ENCODE results near the gene NHP2. TPM values are rescaled to one million over a fixed set of nuclear protein-coding genes. Genes with fewer than 3 reads are reported as not detected.

The NHP2 gene
- 61.2 and 151 TPM in 2 replicates for total RNA-seq (ENCODE audit: low replicate concordance)

GRCh38 chr5:178153530-178154340 lies at the start of gene NHP2:
NHP2 (minus strand) TSS chr5:178153885; CDS start chr5:178153817, 68 bp downstream.

DNA sequence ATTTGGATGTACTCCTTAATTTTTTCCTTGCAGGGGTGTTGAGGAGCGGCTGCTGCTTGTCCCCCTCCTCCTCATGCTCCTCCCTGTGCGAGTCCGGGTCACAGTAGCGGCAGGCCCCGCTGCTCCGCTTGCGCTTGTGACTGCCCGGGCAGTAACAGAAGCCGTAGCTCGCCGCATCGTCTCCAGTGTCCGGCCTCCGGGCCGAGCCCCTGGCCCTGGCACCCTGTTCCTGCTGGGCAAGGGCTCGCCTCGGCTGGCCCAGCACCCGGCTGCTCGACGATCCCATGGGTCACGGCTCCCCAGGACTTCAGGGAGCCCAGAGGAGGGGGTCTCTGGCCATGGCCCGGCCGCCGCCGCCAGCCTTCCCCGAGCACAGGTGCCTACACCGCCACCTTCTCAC lies 33.3 kb upstream of the NHP2 start, which contains the start of gene GMCL2:
GMCL2 (minus strand) TSS at position 358 of the 400 bp plus-strand sequence; CDS start at position 286, 72 bp downstream.

GRCh38 chr5:178130576-178131445 lies 22.9 kb downstream of the NHP2 start, which contains the start of gene RMND5B:
RMND5B (plus strand) TSS chr5:178131014; CDS start chr5:178138120, 7,106 bp downstream.

DNA sequence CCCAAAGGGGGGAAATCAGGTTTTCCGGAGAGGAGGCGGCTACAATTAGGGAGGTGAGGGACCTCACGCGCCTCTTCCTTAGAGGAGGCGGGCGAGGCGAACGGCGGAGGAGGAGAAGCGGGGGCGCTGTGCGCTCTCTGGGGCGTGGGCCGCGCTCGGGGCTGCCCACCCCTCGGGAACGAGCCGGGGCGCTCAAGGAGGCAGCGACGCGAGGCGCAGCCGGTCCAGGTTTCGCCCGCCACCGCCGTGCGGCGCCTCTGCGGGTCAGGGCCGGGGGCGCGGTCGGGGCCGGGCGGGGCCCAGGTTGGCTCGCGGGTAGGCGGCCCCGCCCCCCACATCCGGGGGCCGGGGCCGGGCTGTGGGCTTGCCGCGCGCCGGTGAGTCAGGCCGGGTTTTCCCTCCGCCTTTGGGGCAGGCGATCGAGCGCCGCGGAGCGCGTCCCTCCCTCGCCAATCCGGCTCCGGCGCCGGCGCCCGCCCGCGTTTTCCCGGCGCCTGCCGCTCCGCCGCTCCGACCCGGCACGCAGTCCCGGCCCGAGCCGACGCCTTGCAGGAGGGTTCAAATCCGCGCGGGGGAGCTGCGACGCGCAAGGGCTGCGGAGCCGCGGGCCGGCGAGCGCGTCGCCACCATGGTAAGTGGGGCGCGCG lies 40.4 kb downstream of the NHP2 start, which contains the start of gene N4BP3:
N4BP3 (plus strand) TSS at position 392 of the 647 bp plus-strand sequence. CDS start 6,052 bp downstream, outside the sequence.

Other genes starting within 250 kb of the NHP2 start
- not detected in 2 replicates for gene PROP1, start 157.6 kb downstream of the NHP2 start, total RNA-seq (ENCODE audit: low replicate concordance)
- 0.08 and 0.35 TPM in 2 replicates for gene N4BP3, start 40.4 kb downstream of the NHP2 start, total RNA-seq (ENCODE audit: low replicate concordance)
- 17.7 and 20.4 TPM in 2 replicates for gene RMND5B, start 22.9 kb downstream of the NHP2 start, total RNA-seq (ENCODE audit: low replicate concordance)
- not detected in 2 replicates for gene GMCL2, start 33.5 kb upstream of the NHP2 start, total RNA-seq (ENCODE audit: low replicate concordance)
- 14.9 and 60.7 TPM in 2 replicates for gene HNRNPAB, start 50.6 kb upstream of the NHP2 start, total RNA-seq (ENCODE audit: low replicate concordance)
- gene PHYKPL, start 78.9 kb upstream of the NHP2 start, total RNA-seq (ENCODE audit: low replicate concordance): 30.6 and 59.9 TPM in 2 replicates

Measured in smooth muscle cell of the coronary artery (primary cell).